GM12873 (cell line): Measurements from ENCODE around the gene COPS3.

ENCODE experiments used
- TF ChIP-seq, protein P1 (sequence below): IDR thresholded peaks from 2 replicates; pipeline ENCODE4 v1.5.1; 2012; ENCODE audit warnings: low read depth, mild to moderate bottlenecking, moderate library complexity, low read length, control low read depth; ENCODE audit not compliant: insufficient read depth; ENCODE audit errors: missing control alignments

COPS3 gene

DNA sequence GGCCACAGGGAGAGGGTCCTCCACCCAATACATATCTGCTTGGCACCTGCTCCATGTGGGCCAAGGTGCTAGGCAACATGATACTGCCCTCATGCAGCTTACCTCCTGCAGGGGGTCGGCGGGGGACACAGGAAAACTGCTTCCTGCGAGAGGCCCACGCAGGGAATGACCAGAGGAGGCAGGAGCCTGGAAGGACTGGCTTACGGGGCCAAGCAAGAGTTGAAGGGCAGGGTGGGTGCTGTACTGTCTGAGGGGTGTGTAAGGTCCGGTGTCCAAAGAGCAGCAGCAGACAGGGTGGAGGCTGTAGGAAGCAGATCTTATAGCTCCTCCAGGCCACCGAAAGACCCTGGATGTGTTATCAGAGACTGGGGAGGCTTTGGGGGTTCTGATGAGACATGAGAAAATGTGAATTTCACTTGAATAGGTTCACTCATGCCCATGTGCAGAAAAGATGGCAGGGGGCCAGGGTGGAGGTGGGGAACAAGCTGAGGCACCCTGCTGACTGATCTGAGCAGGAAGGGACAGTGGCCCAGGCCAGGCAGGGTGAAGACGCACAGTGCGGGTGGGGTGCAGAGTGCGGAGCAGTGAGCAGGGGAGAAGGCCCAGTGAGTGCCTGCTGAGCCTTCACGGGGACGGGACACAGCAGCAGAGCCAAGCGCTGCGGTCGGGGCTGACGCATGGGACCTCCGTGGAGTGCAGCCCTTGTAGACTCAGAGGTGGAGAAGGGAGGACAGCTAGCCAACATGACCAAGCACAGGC lies 52.3 kb downstream of the COPS3 start:
- TF ChIP-seq, protein P1, sequence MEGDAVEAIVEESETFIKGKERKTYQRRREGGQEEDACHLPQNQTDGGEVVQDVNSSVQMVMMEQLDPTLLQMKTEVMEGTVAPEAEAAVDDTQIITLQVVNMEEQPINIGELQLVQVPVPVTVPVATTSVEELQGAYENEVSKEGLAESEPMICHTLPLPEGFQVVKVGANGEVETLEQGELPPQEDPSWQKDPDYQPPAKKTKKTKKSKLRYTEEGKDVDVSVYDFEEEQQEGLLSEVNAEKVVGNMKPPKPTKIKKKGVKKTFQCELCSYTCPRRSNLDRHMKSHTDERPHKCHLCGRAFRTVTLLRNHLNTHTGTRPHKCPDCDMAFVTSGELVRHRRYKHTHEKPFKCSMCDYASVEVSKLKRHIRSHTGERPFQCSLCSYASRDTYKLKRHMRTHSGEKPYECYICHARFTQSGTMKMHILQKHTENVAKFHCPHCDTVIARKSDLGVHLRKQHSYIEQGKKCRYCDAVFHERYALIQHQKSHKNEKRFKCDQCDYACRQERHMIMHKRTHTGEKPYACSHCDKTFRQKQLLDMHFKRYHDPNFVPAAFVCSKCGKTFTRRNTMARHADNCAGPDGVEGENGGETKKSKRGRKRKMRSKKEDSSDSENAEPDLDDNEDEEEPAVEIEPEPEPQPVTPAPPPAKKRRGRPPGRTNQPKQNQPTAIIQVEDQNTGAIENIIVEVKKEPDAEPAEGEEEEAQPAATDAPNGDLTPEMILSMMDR: no peak

DNA sequence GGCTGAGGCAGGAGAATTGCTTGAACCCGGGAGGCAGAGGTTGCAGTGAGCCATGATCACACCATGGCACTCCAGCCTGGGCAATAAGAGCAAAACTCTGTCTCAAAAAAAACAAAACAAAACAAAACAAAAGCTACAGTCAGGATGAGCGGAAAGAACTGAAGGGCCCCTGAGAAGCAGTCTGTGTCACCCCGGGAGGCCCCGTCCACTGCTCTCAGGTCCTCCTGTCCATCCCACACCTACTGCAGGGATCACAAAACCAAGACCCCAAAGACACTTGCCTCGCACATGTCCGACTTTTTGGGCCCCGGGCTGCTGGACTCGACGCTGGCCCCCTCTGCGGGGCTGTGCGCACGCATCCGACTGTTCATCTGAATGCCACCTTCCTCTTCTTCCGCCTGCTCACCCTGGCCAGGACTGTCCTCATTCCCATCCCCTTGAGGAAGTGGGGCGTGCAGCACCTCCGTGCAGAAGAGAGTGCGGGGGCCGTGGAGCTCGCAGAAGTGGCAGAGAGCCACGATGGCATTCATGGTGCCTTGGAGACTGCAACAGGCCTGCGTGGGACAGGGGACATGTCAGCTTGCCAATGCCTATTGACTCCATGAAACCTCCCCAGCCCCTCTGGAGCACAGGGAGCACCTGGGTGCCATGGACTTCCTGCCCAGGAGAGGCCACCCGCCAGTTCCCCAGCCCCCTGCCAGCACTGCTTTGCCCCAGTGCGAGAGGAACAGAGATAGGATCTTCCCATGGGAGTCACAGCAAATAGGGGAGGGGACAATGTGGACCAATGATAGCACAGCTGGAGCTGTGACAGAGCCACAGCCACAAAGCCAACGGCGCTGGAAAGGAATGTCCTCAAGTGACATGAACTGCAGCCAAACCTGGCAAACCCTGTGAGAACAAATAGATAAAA lies 53.2 kb downstream of the COPS3 start:
- TF ChIP-seq, protein P1: no peak

DNA sequence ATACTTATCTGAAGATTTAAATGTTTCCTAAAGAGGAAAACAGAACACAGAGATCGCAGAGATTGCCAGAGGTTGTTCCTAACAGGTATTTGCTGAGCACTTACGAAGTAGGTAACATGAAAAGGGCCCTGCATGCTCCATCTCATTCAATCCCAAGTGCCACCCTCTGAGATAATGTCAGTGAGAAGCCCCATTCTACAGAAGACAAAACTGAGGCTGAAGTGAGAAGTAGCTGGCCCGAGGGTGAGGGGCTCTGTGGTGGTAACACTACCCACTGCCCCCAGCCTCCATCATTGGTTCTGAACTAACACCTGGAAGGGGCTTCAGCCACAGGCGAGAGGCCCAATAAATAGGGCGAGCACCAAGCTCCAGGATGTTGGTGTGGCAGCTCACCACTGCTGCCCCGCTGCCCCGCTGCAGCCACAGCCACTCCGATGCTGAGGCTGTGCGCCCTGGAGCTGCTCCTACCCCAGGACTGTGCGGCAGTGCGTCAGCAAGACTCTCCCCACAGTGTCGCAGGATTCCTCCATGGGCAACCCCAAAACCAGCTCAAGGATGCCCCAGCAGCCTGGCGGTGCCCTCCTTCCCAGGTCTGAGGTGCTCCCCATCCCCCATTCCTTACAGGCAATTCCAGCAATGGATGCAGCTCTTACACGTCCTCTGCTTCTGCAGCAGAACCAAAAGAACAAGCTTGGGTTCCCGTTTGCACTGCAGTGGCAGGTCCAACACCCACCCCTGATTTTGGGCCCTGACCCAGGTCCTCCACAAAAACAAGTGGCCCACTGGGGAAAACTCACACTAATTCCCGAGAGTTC lies 54.4 kb downstream of the COPS3 start:
- TF ChIP-seq, protein P1: no peak

DNA sequence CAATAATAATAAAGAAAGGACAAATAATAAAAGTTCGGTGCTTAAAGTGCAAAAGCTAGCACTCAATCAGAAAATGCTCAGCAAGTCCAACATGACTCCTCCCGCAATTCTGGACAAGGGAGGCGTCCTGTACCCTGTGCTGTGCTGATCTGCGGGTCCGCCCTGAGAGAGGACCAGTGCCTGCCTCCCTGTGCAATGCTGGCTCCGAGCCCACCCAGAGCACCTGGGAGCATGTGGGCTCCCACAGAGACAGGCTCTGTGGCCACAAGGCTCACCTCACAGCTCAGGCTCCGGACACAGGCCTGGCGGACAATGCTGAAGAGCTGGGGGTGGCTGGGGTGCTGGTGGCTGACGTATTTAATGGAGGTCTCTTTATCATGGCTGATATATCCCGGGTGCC lies 55.1 kb downstream of the COPS3 start:
- TF ChIP-seq, protein P1: no peak

DNA sequence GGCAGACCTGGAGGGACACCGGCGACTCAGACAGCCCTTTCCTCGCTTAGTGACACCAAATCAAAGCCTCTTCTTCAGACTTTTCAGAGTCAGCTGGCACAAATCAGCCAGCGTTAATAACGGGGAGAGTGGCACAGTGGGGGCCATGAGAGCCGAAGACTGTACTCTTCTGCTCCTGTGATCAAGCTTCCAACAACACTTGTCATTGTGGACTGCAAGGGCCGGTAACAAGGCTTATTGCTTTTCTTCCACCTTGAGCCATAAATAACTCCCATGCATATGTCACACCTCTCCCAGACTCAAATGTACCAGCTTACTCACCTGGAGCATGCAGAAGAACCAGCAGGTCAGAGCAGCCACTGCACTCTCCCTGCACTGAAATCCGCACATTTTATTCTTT lies 56.9 kb downstream of the COPS3 start:
- TF ChIP-seq, protein P1: no peak

DNA sequence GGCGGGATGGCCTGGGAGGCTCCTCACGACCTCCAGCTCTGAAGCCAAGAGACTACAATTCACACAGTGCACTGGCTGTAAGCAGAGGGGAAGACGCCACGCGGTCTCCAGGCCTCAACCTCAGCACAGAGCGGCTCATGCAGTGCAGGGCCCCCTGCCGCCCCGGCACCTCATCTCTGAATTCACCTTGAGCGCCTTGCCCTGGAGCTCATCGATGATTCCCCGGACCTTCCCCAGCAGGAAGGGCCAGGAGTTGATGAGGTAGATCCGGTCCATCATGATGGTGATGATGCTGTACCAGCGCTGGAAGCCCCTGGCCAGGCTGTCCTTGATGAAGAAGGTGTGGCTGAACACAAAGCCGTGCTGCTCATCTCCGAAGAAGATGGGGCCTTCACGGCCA lies 57.3 kb downstream of the COPS3 start:
- TF ChIP-seq, protein P1: no peak
